HG03558 (cell line): ENCODE measurements around the gene ZRANB1.
"Not testable (repeated sequence)": the region's sequence is repeated elsewhere in the genome, so short reads cannot be mapped to it uniquely, and the experiment has no call there.

Experiments
- ATAC-seq: cut with Tn5 transposase; IDR thresholded peaks from one replicate; pipeline ENCODE4 v1.9.1; 2021; ENCODE audit warnings: moderate number of reproducible peaks; ENCODE audit not compliant: unreplicated experiment; ENCODE audit errors: extremely low read depth

Gene ZRANB1

DNA sequence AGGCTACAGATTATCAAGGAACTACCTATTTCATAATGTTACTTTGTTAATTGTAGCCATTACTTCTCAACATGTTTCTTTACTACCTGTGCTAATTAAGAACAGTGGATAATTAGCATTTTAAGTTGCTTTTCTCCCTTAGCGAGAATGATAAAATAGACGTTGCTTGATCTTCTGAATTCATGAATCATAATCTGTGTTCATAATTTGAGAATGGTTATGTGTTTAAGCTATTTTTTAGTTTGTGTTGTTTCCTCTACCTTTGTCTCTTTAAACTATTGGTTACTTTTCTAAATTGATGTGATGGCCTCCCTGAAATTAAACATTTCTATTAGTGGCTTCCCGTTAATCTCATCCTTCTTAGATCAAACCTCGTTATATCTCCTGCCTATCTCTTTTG, at the start of gene ZRANB1:
Gene ZRANB1, plus strand, starts transcription at position 301 of the 400 bp plus-strand sequence. CDS start 371 bp downstream, outside the sequence.
- ATAC-seq: no peak

DNA sequence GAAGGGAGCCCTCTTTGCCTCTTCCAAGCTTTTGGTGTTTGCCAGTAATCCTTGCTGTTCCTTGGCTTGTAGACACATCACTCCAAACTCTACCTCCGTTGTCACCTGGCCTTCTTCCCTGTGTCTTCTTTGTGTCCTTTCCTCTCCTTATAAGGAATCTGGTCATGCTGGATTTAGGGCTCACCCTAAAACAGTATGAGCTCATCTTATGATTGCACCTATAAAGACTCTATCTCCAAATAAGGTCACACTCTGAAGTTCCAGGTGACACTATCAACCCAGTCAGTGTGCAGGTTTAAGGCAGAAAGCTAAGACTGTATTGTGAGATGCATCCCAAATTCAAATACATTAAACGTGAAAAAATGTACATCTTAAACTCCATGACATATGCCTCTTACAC, 49.0 kb upstream of the ZRANB1 start:
- ATAC-seq: no peak

DNA sequence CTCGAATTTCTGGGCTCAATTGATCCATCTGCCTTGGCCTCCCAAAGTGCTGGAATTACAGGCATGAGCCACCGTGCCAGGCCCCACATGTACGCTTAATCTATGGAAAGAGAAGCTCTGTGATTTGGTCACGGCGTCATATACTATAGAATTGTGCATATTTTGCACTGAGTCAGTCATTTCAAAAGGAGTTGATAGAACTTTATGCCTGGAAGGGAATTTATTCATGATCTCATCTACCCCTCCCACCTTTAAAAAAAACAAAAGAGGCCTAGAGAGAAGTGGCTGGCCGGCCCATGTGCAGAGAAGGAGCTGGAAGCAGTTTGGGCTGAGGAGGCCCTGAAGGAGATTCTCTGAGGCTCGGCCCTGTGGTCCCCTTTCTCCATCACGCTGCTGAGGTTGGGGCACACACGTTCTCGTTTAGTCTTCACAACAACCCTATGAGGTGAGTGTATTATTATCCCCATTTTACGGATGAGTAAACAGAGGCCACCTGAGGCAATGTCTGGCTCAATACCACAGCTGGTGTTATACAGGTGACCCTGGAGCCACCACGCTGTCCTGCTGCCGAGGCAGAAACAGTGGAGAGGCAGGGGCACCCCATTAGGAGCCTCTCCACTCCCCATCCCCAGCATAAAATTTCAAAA, 47.2 kb upstream of the ZRANB1 start:
- ATAC-seq: no peak

DNA sequence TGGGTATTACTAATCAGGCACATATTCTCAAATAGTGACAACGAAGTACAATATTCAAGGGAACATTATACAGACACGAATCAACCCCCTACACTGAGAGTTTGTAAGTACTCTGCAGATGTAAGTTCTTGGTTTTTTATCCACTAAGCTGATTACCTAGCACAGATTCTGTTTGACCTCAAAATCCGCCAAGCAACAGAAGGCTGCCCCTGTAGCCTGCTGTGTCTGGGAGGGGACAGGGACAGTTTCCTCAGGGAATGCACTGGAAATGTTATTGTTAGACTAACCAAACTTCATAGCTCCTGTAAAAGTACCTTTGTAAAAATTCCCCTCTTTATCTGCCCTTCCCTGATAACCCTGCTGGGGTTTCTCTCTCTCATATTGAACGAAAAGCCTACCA, 45.2 kb upstream of the ZRANB1 start:
- ATAC-seq: no peak

DNA sequence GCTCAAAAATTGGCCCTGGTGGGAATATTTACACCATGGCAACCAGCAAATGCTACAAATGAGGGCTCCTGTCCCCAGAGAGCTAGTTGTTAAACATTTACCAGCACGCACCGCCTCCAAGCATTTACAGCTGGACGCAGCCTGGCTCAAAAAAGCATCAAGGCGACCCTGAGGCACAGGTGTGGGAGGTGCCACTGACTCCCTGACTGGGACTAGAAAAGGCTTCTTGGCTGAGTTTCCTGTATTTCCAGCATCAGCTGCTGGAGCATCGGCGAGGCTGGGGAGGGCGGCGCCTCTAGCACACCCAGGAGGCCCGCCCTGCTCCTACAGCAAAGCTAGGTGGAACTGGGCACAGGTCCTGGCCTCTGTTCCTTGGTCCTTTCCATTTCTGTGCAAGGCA, 43.5 kb upstream of the ZRANB1 start:
- ATAC-seq: no peak

DNA sequence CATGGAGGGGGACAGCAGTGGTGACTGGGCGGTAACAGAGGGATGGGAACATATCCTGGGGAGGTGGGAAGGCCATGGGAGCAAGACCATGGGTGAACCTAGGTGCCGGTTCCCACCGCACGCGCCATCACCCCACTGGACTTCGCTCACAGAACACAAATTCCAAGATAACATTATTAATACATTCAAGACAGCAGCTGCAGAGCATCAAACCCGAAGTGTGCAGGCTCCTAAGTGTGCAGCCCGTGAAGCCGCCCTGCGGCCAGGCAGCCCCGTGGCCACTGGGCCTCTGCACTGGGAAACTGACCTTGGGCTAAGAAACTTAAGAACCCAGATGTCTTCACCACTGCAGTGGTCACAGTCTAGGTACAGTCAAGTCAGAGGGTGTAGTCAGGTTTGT, 42.8 kb upstream of the ZRANB1 start:
- no peak for ATAC-seq

DNA sequence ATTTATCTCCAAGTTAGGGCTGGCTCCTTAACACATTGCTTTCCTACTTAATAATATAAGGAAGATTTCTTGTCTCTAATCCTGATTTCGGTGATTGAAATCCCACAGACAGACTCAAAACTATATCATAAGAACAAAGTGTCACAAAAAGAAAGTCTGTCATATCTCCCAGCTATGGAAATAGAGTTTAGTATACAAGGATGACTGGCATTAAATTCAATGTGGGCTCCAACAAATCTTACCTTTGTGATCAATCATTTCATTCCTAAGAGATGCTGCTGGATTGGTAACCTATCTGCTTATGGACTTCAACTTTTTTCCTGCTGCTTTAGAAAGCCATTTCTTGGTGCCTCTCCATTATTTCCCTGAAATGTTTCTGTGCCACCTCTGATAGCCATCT, 39.5 kb upstream of the ZRANB1 start:
- no peak for ATAC-seq

DNA sequence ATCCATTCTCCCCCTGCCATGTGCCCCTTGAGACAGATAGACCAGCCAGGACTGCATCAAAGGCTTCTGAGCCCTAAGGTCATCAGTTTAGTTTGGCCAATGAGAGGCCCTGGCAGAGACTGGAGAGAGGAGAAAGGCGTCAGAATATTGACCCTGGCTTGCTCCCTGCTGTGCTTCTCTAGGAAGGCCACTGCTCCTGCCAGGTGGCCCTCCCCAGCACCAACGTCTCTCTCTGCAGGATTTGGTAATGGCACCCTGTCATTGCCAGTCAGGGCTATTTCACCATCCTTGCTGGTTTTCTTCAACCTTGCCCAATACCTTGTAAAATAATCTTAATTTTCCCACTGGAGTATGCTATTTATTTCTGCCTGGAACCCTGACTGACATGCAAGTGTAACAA, 38.8 kb upstream of the ZRANB1 start:
- ATAC-seq: no peak

DNA sequence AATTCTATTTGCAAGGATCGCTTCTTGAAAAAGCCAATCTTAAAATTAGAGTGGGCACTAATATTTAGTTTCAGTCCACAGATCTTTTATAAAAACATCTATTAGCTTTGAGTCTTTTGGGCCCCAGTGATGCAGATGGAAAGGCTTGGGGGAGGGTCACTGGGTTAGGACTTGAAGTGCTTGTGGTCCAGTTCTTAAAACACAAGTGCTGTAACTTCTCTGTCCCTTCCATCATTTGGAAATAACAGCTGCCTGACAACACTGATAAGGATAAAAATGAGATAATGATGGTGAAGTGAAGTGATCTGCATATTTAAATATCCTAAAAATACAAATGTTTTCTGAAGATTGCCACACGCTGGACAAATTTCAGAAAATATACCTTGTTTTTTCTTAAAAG, 37.1 kb upstream of the ZRANB1 start:
- no peak for ATAC-seq

DNA sequence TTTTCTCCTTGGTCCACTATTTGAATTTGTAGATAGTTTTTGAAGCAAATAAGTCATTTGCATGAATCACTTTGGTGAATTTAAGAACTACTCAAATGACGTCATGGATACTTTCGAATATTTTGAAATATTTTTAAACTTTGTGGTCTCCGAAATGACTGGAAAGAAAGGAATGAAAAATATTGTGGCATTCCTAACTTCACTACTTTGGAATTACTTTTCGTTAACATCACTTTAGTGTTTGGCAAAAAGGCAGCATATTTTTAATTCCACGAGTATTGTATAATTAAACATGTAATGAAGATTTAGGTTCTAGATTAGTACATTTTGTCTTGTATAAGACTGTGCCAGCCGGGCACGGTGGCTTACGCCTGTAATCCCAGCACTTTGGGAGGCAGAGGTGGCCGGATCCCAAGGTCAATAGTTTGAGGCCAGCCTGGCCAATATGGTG, 35.3 kb upstream of the ZRANB1 start:
- no peak for ATAC-seq

DNA sequence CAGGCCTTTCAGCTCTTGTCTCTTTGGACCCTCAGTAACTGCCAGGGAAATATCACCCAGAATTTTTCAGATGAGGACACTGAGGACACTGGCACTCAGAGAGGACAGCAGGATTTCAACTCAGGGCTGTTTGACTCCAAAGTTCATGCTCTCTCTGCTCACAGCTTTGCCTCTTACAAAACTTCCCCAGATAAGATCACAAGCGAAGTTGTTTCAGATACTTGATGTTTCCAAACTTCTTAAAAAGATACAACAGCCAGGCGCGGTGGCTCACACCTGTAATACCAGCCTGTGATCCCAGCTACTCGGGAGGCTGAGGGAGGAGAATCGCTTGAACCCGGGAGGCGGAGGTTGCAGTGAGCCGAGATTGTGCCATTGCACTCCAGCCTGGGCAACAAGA, 32.4 kb upstream of the ZRANB1 start:
- ATAC-seq: no peak

DNA sequence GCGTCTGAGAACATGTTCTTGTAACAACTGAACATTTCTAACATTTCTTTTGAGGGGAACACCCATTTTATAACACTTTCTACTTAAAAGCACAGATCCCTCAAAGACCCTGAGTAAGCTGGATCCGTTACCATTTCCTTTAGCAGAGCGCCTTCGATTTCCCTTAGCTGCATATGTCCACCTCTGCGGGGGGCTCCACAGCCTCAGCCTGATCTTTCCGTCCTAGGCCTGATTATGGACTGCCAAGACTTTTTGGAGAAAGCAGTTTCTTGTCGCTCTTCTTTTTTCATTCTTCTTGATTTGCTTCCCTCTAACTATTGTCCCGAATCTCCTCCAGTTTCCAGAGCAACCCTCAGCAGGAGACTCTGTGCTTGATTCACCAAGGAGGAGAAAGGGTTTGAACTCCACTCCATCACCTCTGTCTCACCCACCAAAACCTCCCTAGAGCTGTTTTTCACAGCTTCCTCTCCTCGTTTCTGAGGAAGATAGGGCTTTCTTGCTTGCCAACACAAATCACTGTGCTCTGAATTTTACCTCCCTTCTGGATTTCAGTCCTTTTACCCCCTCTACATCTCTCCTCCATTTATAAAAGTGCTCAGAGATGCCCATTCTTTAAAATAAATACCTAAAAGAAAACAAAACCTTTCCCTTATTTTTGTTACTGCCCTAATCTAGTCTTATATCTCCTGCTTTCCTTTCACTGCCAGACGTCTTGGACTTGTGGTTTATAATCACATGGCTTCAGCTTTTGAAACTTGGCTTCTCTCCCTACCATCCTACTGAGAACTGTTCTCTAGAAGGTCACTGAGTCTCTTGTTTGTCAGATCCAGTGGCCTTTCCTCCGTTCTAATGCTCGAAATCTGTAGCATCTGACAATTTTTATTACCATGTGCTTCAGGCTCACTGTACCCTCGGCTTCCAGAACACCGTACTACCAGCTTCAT, 30.5 kb upstream of the ZRANB1 start:
- ATAC-seq: no peak

DNA sequence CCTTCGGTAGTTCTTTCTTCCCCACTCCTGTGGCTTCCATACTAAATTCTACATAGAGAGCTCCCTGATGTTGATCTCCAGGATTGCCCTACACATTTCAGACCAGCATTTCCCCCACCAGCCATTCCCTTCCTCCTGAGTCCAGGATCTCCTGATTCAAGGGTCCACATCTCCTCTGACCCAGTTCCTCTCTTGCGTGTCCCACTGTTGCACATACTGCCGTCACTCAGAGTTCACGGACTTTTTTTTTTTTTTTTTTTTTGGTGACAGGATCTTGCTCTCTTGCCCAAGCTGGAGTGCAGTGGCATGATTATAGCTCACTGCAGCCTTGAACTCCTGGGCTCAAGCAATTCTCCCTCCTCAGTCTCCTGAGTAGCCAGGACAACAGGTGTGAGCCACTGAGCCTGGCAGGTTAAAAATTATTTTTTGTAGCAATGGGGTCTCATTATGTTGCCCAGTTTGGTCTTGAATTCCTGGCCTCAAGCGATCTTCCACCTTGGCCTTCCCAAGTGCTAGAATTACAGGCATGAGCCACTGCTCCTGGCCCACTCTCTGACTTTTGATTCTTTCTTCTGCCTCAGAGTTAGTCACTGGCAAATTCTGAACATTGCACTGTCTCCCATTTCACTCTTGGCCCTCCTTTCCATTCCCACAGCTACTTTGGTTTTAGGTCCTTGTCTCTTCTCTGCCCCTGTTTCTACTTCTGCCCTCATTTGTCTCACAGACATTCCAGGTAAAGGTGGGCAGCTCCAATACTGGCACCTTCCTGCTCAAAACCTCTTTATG, 29.6 kb upstream of the ZRANB1 start:
- ATAC-seq: no peak

DNA sequence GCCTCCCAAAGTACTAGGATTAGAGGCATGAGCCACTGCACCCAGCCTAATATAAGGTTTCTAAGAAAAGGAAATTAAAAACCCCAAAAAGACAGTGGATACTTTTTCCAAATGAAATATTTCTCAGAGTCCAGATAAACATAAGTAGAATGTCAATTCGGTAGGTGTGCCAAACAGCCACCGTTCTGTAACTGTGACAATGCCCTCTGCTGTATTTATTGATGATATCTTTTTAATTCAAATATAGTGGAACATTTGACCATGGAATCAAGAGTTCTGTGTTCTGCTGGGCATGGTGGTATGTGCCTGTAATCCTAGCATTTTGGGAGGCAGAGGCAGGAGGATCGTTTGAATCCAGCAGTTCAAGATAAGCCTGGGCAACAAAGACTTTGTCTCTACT, 28.8 kb upstream of the ZRANB1 start:
- ATAC-seq: no peak

DNA sequence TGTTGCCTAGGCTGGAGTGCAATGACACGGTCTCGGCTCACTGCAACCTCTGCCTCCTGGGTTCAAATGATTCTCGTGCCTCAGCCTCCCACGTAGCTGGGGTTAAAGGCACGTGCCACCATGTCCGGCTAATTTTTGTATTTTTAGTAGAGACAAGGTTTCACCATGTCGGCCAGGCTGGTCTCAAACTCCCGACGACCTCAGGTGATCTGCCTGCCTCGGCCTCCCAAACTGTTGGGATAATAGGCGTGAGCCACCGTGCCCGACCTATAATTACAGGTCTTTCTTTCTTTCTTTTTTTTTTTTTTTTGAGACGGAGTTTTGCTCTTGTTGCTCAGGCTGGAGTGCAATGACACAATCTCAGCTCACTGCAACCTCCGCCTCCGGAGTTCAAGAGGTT, 27.5 kb upstream of the ZRANB1 start:
- not testable (repeated sequence) for ATAC-seq

DNA sequence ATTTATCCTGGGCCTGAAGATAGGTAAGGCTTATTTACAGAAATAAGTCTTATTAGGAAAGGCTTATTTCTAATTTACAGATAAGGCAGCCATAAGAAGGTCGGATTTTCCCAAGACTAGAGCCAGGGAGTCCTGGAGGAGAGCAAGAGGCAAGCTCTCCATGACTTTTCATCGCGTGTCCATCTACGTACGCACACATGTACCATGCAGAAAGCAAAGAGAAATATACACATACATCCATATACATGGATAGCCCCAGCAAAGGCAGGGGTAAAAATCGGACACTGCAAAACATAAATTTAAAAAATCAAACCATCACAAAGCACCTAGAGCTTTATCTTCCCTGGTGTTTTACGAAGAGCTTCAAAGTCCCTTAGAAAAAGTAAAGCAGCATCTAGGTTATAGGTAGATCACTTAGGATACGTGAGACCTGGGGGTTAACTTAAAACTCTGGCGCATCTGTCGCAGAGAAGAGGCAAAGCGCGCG, 25.8 kb upstream of the ZRANB1 start:
- peak; percentile 2 for ATAC-seq

DNA sequence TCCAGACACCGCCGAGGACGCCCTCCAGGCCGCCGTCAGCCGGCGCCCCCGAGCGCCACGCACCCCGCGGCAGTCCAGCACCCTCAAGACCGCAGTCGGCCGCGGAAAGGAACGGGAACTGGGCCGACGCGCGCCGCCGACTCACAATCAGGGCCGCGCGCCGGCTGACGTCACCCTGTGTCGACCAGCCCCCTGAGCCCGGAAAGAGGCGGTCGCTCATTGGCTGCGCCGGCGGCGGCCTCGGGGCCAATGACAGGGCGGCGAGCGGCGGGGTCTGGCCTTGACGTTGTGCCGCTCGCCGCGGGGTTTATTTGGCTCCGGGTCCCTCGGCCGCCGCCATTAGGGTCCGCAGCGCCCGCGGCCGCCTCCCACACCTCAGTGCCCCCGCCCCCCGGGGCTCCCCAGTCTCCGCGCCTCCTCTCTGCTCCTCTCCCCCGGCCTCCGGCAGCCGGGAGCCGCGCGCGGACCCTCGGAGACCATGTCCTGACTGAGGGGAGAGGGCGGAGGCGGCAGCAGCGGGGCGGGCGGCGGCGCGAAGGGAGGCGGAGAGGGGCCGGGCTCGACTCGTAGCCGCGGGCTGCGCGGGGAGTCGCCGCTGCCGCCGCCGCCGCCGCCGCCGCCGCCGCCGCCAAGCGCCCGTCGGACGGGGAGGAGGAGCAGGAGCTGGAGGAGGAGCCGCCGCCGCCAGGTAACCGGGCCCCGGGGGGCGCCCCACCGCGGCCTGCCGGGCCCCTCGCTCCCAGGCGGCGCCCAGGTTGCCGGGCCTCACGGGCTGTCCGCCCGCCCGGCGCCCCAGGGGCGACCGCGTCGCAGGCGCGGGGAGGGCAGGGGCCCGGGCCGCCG, 25.1 kb upstream of the ZRANB1 start:
- ATAC-seq: peak; percentile 88

DNA sequence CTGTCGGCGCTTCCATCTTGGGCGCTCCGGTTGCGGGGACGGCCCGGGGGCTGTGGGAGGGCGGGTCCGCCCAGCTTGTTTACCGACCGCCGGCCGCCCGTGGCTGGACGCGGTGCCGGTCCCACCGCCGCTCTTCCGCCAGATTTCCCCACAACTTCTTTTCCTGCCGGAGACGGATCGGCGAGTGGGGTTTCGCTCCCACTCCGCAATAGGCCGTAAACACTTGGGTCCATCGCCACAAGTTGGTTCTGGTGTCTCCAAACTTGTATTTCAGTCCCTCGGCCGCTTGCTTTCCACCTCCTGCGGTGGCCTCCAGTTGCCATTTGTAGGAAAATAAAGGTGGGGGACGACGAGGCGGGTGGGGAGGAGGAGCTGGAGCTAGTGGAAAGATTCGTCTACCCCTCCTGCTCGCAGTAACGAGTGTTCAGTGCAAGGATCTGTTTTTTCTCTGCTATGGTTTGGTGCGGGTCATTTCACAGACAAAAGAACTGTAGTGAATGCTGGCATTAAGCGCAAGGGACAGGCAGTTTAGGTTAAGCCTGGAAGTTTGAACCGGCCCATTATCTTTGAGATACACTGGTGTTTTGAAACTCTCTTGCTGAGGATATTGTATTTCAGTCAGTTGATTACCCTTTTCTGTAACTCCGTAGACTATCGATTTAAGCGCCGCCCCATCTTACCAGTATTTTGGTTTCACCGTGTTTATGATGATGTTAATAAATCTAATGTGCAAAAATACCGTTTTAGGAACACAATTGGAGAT, 24.3 kb upstream of the ZRANB1 start:
- no peak for ATAC-seq

DNA sequence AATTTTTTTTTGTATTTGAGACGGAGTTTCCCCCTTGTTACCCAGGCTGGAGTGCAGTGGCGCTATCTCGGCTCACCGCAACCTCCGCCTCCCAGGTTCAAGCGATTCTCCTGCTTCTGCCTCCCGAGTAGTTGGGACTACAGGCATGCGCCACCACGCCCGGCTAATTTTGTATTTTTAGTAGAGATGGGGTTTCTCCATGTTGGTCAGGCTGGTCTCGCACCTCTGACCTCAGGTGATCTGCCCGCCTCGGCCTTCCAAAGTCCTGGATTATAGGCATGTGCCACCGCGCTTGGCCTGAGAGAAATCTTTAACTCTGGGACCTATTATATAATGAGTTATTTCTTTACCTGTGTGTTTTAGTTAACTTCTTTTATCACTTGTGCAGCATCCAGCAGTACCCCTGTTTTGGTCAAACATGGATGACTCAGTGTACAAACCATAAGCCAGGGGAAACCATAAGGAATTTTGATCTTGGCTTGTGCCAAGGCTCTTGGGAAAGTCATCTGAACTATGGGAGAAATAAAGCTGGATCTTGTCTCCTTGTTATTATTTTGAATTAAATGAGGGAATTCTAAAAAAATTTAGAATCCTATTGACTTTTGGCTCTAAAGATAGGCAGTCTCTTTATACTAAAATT, 23.6 kb upstream of the ZRANB1 start:
- ATAC-seq: no peak
